22Rv1 (cell line): ENCODE data around the gene ARF1.

ENCODE experiments used
- H3K27ac ChIP-seq: fragments of 450-650 bp; 2 replicates; pipeline ENCODE4 v1.5.1; 2017
- ZFX ChIP-seq: fragments of 450-650 bp; IDR thresholded peaks from 2 replicates; pipeline ENCODE4 v1.6.1; 2017; ENCODE audit warnings: antibody characterized with exemption, borderline replicate concordance
- TF ChIP-seq, protein P1 (sequence below): fragments of 450-650 bp; IDR thresholded peaks from 2 replicates; pipeline ENCODE4 v1.5.1; 2017; ENCODE audit warnings: mild to moderate bottlenecking

ARF1 gene

DNA sequence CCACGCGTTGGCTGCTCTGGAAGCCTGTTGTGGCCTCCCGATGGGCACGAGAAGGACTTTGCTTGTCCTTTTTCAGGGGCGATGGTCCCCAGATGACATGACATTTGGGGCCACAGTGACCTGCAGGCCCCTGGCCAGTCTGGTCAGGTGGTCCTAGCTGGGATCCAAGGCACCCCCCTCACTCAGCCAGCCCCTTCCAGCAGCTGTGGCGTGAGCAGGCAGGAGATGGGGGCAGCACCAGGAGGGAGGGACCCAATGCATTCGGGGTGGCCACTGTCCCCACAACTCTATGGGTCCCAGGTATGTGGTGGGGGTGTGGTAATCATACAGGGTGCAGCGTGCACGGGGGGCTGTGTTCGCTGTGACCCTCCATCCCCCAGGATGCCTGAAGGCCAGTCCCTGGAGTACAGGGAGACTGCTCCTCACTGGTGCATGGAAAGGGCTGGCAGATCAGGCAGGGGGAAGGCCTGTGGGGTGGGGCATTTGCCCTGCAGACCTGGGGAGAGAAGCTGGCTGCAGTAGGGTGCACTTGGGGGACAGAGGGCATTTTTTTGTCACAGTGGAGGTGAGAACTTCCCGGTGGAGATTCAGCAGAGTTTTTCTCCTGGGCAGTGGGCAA, 44.0 kb upstream of the ARF1 start:
- TF ChIP-seq ZFX = no peak
- no peak overlapping the region for H3K27ac ChIP-seq

DNA sequence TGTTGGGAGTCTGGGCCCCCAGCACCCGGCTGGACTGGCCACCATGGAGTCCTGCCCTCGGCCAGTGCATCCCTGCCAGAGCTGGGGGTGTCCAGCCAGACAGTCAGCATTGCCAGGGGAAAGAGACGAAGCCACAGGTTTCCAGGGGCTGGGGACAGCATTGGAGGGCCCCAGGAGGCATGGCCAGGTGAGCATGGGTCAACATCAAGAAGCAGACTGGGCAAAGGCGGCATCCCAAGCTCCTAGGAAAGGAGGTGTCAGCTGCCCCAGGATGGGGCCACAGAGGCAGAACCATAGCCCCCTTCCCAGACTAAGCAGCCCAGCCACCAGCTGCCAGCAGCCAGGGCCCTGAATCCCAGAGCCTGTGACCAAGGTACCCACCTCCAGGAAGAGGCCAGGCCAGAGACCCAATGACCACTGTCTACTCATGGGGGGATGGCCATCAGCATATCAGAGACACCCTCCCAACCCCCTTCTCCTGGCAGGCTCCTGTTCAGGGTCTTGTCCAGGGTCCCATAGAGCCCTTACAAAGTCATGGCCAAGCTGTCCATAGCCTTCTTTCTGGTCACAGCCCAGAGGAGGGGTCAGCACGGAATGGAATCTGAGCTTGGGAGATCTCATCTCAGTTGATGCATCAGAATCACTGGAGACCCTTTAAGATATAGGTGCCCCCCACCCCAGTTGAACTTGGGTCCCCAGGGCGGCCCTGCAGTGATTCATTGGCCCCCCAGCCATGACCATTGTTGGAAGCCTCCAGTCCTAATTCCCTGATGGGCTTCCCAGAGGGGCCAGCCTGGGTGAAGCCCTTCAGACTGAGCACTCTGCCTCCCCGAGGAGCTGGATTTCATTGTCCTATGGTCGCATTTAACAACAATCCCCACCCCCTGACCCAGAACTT, 43.3 kb upstream of the ARF1 start:
- H3K27ac ChIP-seq = no peak overlapping the region
- no peak for TF ChIP-seq ZFX
- TF ChIP-seq, protein P1, sequence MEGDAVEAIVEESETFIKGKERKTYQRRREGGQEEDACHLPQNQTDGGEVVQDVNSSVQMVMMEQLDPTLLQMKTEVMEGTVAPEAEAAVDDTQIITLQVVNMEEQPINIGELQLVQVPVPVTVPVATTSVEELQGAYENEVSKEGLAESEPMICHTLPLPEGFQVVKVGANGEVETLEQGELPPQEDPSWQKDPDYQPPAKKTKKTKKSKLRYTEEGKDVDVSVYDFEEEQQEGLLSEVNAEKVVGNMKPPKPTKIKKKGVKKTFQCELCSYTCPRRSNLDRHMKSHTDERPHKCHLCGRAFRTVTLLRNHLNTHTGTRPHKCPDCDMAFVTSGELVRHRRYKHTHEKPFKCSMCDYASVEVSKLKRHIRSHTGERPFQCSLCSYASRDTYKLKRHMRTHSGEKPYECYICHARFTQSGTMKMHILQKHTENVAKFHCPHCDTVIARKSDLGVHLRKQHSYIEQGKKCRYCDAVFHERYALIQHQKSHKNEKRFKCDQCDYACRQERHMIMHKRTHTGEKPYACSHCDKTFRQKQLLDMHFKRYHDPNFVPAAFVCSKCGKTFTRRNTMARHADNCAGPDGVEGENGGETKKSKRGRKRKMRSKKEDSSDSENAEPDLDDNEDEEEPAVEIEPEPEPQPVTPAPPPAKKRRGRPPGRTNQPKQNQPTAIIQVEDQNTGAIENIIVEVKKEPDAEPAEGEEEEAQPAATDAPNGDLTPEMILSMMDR = no peak

DNA sequence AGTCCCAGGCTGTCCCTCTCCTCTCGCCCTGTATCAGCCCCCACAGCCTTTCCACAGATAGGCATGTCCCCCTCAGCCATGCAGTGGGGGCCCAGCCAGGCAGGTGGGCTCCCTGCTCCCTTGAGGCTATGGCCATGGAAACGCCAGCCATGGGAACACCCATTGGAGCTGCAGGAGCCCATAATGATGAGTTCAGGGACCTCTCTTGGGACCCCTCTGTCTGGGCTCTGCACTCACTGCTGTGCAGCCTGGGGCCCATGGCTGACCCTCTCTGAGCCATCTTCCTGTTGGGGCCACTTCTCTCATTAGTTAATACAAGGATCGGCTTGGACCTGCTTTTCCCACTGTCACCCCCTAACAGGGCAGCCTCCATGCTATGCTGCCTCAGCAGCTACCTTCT, 42.5 kb upstream of the ARF1 start:
- no peak overlapping the region for H3K27ac ChIP-seq
- no peak for TF ChIP-seq ZFX
- TF ChIP-seq, protein P1 = no peak

DNA sequence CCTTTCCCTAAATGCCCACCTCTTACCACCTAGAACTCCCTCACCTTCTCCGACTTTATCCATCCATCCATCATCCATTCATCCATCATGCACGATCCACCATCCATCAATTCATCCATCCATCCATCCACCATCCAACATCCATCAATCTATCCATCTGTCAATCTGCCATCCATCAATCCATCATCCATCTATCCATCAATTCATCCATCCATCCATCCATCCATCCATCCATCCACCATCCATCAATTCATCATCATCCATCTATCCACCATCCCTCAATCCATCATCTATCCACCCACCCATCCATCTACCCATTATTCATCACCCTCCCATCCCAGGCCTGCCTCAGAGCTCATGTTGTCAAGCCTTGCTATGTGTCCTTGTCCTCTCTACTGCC, 41.2 kb upstream of the ARF1 start:
- H3K27ac ChIP-seq = no peak overlapping the region
- TF ChIP-seq, protein P1 = no peak
- no peak for TF ChIP-seq ZFX

DNA sequence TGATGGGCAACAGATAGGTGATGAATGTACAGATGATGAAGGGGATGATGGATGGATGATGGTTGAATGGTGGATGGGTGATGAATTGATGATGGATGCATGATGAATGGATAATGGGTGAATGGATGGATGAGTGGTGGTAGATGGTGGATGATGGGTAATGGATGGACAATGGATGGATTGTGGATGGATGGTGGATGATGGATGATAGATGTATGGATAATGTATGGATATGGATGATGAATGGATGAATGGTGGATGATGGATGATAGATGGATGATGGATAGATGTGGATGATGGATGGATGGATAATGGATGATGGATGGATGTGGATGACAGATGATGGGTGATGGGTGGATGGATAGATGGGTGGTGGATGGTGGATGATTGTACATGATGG, 40.0 kb upstream of the ARF1 start:
- no peak for TF ChIP-seq ZFX
- TF ChIP-seq, protein P1 = no peak
- no peak overlapping the region for H3K27ac ChIP-seq

DNA sequence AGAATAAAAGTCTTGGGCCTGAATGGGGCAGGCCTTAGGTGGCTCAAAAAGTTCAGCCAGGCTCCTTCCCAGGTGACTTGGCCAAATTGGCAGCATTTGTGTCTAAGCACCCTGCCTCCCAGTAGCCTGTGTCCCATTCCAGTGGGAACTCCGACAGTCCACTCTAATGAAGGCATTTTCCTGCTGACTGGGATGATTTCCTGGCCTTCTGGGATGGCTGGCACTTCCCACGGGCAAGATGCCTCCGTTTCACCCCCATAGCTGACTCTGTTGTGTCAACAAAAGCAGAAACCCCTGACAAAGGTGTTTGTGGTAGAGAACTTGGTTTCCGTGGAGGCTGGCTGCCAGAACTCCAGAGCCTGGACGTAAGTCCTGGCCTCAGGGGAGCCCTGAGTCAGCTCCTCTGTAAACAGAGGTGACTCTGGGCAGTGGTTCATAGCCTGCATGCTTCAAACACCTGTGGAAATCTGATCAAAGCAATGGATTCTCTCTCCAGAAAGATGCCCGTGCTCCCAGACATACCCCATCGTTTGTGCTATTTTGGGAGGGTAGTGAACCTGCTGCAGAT, 39.1 kb upstream of the ARF1 start:
- TF ChIP-seq, protein P1 = no peak
- TF ChIP-seq ZFX = no peak
- no peak overlapping the region for H3K27ac ChIP-seq

DNA sequence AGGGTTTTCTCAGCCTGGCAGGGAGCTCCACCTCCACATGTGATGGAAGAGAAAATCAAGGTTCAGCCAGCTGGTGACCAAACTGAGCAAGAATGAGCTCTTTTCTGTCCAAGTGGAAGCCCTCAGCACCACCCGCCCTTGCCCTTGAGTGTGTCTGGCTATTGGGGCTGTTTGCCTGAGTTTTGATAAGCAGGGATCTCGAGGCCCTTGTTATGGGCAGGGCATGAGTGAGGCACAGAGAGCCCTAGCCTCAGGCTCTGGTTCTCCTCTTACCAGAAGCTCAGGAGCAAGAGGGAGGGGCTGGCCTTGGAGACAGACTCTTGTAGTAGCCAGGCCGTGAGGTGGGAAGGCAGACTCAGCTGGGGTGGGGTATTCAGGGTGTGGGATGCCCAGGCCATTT, 37.5 kb upstream of the ARF1 start:
- no peak overlapping the region for H3K27ac ChIP-seq
- TF ChIP-seq ZFX = no peak
- TF ChIP-seq, protein P1 = no peak
